ENCODE data around the gene EXOC3L4.
"Not testable (repeated sequence)": the region's sequence is repeated elsewhere in the genome, so short reads cannot be mapped to it uniquely, and the experiment has no call there.

Gene EXOC3L4

DNA sequence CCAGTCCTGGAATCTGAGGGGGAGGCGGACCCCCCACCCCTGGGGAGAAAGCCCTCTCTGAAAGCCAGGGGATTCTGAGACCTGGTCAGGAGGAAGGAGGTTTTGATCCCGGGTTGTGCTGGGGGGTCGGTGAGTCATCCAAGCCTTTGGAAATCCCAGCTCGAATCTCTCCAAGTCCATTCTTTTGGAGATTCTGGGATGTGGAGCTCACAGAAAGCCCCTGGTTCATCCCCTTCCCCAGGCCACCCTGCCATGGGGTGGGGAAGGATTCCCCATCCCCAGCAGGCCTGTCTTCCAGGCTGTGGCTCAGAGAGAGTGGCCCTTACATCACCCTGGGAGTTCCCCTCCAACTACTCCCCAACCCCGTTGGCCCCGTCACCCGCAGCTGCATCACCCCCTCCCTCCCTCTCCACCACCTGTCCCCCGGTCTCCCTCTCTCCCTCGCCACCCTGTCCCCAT lies 14.3 kb downstream of the EXOC3L4 start:
- no peak for DNase-seq

DNA sequence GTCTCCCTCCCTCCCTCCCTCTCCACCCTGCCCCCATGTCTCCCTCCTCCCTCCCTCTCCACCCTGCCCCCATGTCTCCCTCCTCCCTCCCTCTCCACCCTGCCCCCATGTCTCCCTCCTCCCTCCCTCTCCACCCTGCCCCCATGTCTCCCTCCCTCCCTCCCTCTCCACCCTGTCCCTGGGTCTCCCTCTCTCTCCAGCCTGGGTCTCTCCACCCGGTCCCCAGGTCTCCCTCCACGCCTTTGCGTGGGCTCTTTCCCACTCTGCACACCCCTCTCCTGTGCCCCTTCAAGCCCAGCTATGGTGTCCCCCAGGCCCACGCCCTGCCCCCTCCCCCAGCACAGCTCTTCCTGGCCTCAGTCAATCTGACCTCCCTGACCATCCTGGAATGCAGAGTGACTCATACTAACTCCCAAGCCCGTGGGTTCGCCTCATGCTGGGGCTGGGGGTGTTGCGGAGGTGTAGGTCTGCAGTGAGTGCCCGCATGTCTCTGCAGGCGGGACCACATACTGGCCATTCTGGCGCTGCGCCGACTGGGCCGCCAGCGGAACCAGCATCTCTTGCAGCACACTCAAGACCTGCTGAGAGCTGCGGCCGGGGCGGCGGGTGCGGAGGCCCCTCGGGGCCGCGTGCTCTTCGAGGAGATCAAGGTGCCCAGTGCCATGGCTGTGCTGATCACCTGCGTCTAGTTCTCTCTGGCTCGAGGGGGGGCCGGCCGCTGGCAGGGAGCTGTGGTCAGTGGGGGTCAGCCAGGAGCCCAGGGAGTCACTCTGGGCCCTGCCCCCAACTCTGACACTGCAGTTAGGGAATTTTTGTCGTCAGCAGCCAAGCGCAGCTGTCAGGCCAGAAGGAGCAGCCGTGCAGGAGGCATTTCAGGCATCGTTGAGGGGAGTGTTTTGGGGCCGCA lies 15.3 kb downstream of the EXOC3L4 start:
- DNase-seq = no peak

DNA sequence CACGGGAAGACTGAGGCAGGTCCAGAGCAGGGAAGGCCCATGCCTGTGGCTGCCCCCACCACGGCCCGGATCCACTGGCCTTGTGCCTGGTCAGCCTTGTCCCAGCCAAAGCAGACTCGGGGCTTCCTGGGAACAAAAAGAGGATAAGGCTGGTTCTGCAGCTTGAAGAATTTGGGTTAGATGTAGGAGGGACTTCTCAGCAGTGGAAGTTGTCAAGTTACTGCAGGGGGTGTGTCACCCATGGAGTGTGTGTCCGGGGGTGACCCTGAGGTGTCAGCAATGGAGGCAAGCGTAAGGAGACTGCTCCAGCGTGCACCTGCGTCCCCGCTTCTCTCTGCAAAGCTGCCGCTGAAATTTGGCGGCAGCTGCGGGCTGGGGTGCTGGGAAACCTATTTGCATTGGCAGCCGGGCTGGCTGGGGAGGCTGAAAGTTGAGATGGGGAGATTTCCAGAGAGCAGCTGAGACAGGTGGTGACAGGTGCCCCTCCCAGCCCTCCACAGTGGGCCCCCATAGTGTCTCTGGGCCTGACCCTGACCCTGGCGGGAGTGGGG lies 16.2 kb downstream of the EXOC3L4 start:
- no peak for DNase-seq

DNA sequence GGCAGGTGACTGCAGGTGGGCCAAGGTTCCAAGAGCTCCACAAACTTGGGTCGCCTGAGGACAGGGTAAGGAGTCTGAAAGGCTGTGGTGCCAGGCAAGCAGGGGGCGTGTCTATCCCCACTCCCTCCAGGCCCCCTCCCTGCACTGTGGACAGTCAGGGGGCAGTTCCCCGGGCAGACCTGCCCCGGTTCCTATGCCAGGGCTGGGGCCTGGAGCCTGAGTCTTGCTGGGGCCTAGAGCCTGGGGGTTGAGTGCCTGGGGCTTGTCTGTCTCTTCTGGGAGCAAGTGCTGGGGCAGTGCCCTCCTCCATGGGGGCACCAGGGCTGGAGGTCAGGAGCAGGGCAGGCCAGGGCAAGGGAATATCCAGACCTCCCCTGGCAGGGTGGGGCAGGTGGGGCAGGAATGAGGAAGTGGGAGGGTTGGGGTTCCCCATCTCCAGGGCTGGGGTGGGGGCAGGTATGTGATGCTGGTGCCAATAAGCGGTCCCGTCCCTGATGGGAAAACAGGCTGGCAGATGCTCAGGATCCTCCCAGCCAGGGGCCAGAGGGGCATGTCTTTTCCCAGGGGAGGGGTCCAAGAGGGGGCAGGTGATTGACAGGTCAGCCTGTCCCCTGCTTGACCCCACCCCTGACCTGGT lies 16.8 kb downstream of the EXOC3L4 start:
- DNase-seq = no peak

DNA sequence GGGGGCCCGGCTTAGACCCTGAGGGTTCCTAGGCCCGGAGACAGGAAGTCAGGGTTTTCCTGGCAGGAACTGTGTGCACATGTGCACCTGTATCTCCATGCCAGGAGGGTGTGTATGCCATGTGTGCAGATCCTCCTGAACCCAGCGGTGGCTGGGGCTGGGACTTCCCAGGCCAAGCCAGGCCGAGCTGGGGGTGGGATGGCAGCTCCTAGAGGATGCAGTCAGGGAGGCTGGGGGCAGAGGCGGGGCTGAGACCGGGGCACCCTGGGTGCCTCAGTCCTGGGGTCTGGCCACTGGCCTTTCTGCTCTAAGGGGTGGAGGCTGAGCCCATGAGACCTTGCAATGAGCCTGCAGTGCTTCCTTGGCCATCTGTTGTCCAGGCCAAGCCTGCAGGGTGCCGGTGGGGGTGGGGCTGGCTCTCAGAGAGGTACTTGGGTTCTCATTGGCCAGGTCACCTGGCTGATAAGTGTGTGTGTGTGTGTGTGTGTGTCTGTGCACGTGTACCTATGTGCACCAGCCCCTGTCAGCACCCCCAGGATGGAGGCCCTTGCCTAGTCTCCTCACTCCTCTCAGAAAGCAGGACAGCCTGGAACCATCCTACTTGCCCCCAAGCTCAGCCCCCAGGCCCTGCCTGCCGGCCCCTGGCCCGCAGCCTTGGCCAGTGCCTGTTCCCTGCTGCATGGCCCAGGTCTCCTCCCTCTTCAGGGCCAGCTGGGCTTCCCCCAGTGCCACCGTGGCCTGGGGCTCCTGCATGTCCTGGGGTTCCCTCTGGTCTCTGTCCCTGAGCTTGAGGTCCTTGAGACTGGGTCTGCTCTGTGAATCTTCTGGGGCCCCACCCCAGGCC lies 18.1 kb downstream of the EXOC3L4 start:
- DNase-seq = no peak

DNA sequence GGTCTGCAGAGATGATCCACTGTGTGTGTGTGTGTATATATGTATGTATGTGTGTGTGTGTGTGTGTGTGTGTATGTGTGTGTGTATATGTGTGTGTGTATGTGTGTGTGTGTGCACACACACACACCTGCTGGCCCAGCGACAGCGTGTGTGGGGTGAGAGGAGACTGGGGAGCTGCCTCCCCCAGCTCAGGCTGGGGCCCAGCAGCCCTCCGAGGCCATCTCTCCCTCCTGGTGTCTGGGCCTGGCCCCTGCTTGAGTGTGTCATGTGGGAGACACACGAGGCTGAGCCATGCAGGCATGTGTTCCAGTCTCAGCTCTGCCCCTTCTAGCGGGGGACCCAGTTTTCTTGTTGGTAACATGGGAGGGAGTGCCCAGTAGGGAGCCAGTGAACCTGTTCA lies 18.8 kb downstream of the EXOC3L4 start:
- DNase-seq = no peak

DNA sequence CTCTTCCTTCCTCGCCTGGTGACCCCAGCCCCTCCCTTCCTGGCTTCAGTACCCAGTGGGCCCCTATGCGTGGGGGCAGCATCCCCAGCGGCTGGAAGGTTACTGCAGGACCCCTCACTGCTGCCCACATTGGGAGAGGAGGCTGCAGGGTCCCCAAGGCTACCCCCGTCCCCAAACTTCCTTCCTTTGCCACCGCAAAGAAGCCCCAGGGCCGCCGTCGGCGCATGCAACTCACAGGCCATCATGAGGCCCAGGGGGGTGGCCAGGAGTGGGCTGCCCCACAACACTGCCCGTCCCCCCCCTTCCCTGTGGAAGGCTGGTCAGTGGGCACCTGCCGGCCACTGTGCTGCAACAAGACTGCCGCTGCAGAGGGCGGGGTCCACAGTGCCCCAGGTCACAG lies 19.2 kb downstream of the EXOC3L4 start:
- DNase-seq = no peak

DNA sequence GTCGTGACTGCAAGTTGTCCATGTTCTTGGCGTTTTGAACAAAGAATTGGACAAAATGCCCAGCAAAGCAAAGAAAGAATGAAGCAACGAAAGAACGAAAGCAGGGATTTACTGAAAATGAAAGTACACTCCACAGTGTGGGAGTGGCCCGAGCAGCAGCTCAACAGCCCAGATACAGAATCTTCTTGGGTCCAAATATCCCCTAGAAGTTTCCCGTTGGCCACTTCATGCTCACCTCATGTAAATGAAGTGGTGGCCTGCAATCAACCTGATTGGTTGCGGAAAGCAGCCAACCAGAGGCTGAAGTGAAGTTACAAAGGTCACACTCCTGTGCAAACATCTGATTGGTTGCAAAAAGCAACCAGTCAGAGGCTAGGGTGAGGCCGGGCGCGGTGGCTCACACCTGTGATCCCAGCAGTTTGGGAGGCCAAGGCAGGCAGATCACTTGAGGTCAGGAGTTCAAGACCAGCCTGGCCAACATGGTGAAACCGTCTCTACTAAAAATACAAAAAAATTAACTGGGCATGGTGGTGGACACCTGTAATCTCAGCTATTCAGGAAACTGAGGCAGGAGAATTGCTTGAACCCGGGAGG lies 20.7 kb downstream of the EXOC3L4 start:
- not testable (repeated sequence) for DNase-seq

DNA sequence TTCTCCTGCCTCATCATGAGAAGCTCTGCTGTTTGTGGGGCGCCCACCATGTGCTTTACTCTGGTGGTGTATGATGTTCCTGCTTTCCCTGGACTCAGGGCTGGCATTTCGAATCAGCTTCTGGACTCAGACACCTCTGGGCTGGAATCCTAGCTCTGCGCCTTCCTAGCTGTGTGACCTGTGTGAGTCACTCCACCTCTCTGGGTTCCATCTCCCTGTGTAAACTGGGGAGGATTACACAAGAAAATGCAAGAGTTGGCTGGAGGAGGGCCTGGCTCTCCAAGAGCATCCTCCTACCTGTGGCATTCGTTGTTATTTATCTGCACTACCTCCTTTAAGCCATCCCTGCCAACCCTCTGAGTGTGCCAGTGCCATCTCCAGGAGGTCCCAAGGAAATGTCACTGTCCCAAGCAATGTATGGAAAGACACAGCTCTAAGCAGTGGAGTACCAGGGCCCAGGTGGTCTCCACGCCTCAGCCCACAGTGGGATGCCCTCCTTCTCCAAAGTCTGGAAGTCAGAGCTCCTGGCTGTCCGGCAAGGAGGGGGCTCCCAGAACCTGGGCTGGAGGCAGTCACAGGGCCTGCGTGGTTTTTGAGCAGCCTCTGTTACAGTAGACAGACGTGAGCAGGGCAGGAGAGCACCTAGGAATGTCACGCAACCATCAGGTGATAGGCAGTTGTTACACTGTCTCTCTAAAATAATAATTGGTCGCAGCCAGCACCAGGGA lies 21.5 kb downstream of the EXOC3L4 start:
- DNase-seq = no peak

DNA sequence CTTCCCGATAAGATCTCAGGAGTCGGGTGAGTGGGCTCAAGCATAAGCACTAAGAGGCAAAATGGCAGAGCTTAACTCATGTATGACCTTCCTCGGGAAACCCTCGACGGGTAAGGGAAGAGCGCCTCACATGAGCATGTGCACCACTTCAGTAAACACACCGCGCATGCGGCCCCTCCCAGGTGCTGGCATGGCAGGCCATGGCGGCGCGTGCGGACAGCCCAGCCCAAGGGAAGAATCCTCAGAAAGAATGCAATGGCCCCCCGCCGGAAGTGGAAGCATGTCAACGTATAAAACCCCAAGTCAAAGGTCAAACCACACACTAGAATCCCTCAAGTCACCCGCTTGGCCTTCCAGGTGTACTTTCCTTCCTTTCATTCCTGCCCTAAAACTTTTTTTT lies 22.1 kb downstream of the EXOC3L4 start:
- DNase-seq = no peak

DNA sequence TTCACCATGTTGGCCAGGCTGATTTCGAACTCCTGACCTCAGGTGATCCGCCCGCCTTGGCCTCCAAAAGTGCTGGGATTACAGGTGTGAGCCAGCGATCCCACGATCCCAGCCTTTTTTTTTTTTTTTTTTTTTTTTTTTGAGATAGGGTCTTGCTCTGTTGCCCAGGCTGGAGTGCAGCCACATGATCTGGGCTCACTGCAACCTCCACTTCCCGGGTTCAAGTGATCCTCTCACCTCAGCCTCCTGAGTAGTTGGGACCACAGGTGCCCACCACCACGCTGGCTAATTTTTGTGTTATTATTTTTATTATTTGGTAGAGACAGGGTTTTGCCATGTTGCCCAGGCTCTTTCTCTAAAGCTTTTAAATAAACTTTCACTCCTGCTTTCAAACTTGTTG lies 23.0 kb downstream of the EXOC3L4 start:
- not testable (repeated sequence) for DNase-seq

DNA sequence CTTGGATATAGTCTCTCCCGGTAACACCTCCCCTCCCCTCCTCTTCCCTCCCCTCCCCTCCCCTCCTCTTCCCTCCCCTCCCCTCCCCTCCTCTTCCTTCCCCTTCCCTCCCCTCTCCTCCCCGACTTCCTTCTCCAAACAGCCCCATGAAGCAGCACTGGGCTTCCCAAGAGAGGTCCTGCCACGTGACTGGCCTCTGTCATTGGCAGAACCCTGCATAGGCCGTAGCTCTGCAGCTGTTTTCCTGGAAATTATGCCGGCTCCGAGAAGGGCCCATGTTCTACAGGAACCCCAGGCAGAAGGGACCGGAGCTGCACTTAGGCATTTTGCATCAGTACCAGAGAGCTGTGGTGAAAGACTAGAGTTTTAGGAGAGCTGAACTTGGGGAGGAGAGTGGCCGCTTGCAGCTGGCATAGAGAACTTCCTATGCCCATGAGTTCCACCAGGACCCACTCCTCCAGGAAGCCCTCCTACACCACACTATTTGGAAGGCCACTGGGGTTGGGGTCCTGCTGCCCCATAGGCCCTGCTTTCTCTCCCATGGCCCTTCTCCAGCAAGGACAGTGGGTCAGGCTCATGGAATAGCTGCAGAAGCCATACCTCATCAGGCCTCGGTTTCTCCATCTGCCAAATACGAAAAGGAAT lies 23.6 kb downstream of the EXOC3L4 start:
- DNase-seq = no peak

DNA sequence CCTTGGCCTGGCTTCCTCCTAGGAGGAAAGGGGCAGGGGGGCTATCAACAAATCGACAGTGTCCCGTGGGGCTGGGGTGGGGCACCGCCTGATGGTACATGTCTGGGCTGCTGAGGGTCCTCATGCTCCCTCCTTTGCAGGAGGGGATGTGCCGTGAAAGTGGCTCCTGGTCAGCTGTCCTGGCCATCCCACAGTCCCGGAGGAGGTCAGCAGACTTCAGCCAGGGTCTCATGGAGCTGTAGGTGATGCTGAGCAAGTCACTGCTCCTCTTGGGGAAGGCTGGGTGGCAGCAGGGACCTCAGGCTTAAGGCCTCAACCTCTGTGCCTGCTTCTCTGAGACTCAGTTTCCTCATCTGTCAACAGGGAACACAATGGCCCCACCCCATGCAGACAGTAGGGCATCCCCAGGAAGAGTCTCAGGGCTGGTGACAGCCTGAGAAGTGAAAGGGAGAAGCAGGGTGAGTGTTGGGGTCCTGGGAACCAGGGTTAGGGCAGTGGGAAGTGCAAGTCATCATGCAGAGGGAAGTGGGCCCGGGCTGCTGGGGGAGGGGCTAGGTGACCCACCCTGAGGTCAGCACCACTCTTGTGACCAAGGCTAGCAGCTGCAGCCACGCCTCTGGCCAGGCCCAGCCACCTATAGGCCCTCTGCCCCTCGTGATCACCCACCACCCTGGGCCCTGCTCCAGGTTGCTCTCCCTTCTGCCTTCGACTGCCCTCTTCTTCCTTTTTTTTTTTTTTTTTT lies 24.3 kb downstream of the EXOC3L4 start:
- no peak for DNase-seq

DNA sequence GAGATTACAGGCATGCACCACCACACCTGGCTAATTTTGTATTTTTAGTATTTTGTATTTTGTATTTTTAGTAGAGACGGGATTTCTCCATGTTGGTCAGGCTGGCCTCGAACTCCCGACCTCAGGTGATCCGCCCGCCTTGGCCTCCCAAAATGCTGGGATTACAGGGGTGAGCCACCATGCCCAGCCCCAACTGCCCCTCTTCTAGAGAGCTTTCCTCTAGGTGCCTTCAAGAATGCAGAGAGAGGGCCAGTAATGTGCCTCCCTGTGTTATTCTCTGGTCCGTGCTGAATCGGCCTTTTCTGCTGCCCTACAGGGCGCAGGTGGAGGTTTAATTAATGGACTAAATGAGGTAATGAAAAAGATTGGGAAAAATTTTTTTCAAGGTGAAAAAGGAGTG lies 25.0 kb downstream of the EXOC3L4 start:
- not testable (repeated sequence) for DNase-seq

DNA sequence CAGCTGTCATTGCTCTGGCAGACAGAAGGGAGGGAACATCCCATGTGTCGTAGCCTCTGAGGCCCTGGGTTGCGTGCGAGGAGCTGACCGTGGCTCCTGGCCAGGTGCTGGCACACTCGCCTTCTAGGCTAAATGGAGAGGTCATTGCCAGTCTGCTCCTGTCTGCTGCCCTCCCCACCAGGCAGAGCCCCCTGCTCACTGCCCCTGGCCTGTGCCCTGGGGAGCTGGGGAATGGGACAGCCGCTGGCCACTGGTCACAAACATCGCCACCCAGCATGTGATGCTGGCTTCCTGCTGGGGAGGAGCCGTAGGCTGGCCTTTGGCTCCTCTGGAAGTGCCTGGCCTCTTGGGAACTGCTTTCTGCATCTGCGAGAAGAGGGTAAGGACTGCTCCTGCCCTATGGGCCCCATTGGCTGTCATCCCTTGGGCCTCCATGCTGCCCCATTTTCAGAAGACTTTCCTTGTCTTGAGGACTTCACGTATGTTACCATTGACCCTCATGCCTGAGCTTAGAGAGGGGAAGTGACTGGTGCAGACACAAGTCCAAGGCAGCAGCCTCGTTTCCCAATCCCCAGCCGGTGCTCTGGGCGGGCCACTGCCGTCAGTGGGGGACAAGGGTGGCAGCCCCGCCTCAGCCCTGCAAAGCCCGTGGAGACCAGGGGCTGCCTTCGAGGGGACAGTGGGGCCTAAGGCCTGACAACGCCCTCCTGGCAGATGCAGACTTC lies 26.8 kb downstream of the EXOC3L4 start:
- peak; percentile 34 for DNase-seq

DNA sequence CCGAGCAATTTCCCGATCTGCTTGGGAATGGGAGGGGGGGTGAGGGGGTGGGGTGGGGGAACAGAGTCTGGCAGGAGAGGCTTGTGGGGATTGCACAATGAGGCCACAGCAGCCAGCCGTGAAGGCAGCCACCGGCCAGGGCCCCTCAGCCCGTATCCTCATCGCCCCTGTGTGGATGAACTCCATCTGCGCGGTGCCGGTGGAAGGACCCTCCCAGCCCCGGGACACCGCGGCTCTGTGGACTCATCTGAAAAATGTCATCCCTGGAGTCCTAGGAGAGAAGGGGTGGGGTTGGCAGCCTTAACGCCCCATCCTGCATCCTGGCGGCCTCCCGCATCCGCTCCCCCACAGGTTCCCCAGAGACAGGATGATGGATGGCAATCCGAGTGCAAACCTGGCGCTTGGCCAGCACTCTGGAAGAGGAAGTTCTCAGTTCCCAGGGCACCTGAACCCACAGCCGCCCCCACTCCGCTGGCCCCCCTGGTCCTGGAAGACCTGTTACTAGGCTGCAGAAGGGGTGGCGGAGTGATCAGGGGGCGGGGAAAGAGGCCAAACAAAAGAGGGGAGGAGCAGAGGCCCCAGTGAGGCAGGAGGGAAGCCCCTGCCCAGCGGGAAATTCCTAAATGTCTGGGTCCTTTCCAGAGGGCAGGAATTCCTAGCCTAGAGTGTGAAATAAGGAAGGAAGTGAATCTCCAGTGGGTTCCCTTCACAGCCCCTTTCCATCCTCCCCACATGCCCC lies 27.5 kb downstream of the EXOC3L4 start:
- peak; percentile 97 for DNase-seq

DNA sequence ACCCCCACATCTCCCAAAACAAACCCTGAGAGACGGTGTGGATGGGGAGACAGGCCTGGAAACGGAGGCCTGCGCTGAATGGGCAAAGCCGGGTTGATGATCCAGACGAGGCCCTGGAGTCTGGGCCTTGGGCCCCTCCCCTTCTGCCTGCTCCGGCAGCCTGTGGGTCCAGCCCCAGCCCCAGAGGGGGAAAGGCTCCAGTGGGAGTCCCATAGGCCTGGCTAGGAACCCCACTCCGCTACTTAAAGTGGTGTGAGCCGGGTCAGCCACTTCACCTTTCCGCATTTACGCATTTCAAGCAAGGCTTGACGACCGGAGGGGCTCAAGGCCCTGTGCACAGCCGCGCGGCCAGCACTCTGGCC lies 28.0 kb downstream of the EXOC3L4 start:
- DNase-seq = peak; percentile 65

DNA sequence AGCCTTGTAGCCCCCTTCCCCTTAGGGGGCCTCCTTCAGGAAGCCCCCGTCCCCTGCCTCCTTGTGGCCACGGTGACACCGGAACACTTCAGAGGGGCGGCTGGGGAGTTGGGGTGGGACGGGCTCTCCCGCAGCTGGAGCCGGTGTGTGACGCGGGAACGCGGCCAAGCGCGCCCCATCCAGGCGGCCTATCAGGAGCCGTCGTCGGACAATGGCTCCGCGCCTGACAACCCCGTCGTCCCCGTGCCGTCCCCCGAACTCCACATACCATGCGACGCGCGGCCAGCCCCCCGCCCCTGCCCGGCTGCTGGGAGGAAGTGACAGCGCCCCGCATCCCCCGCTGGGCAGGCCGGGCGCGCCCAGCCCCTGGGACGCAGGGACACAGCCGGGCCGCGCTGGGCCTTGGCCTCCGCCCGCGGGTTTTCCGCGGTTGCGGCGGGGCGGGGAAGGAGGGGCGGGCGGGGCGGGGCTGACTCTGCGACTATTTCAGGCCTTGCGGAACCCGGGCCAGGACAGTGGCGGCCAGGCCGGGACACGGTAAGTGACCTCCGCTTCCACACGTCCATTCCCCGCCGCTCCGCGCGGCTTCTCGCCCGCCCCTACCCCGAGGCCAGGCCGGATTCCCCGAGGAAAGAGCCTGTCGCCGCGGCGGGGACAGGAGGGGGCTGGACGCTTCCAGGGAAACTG lies 28.6 kb downstream of the EXOC3L4 start, which contains the start of gene TNFAIP2:
TNFAIP2 (plus strand) TSS at position 515 of the 687 bp plus-strand sequence. CDS start 2,997 bp downstream, outside the sequence.
- peak; percentile 36 for DNase-seq
